Measurements from ENCODE around the gene IRS2. TPM values are rescaled to one million over a fixed set of nuclear protein-coding genes. Genes with fewer than 3 reads are reported as not detected.

IRS2 gene
- total and polyA plus RNA-seq, 2 of the 8 experiments (the other 6 are each of a cell fraction or from before 2014, with no cell fraction given): 2.6 to 17.0 TPM

GRCh38 chr13:109771926-109772325 lies 14.5 kb downstream of the IRS2 start:
- no peak overlapping the region for H4K5ac ChIP-seq (ENCODE audit: insufficient read length, low read depth, low read length)
- no peaks in the 10 kb centered on the region for H3K9me3 ChIP-seq (ENCODE audit: insufficient read depth in 2 of 2, low read depth in 1 of 2, low read length in 1 of 2)
- H3K9ac ChIP-seq (replicated peaks in 1 of 4; ENCODE audit: extremely low read depth in 1 of 4, low read depth in 3 of 4, low read length in 3 of 4): no peak overlapping the region
- H3K23ac ChIP-seq (ENCODE audit: insufficient read length): no peak overlapping the region
- H3K79me1 ChIP-seq (ENCODE audit: low read depth, low read length): peaks cover 4% of the 10 kb centered on the region; the same call in 1 of the 2 replicates
- H2BK120ac ChIP-seq (replicated peaks; ENCODE audit: low read depth, low read length): no peak overlapping the region
- no peak overlapping the region for H3K4ac ChIP-seq (replicated peaks; ENCODE audit: insufficient read length, low read depth, low read length)
- no peak overlapping the region for H3K56ac ChIP-seq (replicated peaks; ENCODE audit: insufficient read length, low read depth, low read length)
- H3K27ac ChIP-seq (ENCODE audit: low read depth, low read length): no peak overlapping the region
- H2BK12ac ChIP-seq (ENCODE audit: low read depth, low read length): no peak overlapping the region
- no peak overlapping the region for H3K4me3 ChIP-seq (ENCODE audit: extremely low read depth in 1 of 4, insufficient read depth in 2 of 4, low read depth in 3 of 4, low read length in 4 of 4)
- H2BK15ac ChIP-seq (ENCODE audit: low read length): no peak overlapping the region
- H3K79me2 ChIP-seq (ENCODE audit: control insufficient read depth in 1 of 2, insufficient read depth in 2 of 2, low read length in 2 of 2): peaks cover 0 to 91% of the 10 kb centered on the region in 2 experiments
- POLR2A ChIA-PET (ENCODE audit: partially characterized antibody): no interaction called here
- CTCF ChIA-PET (ENCODE audit: partially characterized antibody): no interaction called here
- H3K14ac ChIP-seq (ENCODE audit: insufficient read length): no peak overlapping the region
- H4K8ac ChIP-seq (ENCODE audit: extremely low read depth, insufficient read depth, low read length): no peak overlapping the region
- H2BK20ac ChIP-seq (ENCODE audit: low read length): no peak overlapping the region
- TF ChIP-seq MAX (IDR thresholded peaks at IDR 0.05) (no peak), CTCF (IDR thresholded peaks at IDR 0.05; ENCODE audit: control extremely low read depth in 1 of 3, insufficient read depth in 1 of 3, low read depth in 1 of 3, low read length in 3 of 3) (no peak), HDAC6 (IDR thresholded peaks at IDR 0.05; ENCODE audit: low read depth, low read length) (no peak), NANOG (IDR thresholded peaks at IDR 0.05; ENCODE audit: insufficient read depth, low read depth, low read length, poor library complexity, severe bottlenecking) (no peak), SIRT6 (IDR thresholded peaks at IDR 0.05; ENCODE audit: low read length) (no peak), TAF1 (IDR thresholded peaks at IDR 0.05; ENCODE audit: low read depth, low read length) (no peak), RAD21 (IDR thresholded peaks at IDR 0.05 in 1 of 2, conservative IDR thresholded peaks at IDR 0.05 in 1 of 2; ENCODE audit: low read depth in 2 of 2, low read length in 2 of 2) (no peak), CEBPB (IDR thresholded peaks at IDR 0.05; ENCODE audit: low read depth, low read length) (no peak), RBBP5 (IDR thresholded peaks at IDR 0.05; ENCODE audit: borderline replicate concordance, low read depth, low read length) (no peak)
- no peak overlapping the region for H2AFZ ChIP-seq (ENCODE audit: low read length)
- DNase-seq (ENCODE audit: low read depth in 1 of 2, low spot score in 2 of 2) (no peak), FAIRE-seq (no peak)
- no peak overlapping the region for H2AK5ac ChIP-seq (ENCODE audit: low read depth, low read length)
- no peaks in the 10 kb centered on the region for H3K23me2 ChIP-seq (ENCODE audit: low read depth, low read length)
- no peak overlapping the region for H3K18ac ChIP-seq (ENCODE audit: extremely low read depth, low read length)
- H3K36me3 ChIP-seq (ENCODE audit: control insufficient read depth in 2 of 4, insufficient read depth in 4 of 4, low read length in 3 of 4): peaks cover 0 to 3% (median under 1%) of the 10 kb centered on the region in 4 experiments; a peak in 3 of 8 replicates
- H3K27me3 ChIP-seq (replicated peaks in 1 of 4; ENCODE audit: control insufficient read depth in 3 of 4, extremely low read depth in 1 of 4, insufficient read depth in 3 of 4, low read length in 3 of 4): no peaks in the 10 kb centered on the region
- H4K20me1 ChIP-seq (replicated peaks in 1 of 2; ENCODE audit: control insufficient read depth in 1 of 2, insufficient read depth in 2 of 2, low read length in 2 of 2): peaks cover under 1 to 3% of the 10 kb centered on the region in 2 experiments
- no peak overlapping the region for H2BK5ac ChIP-seq (ENCODE audit: low read depth, low read length)
- WGBS, 2 experiments (ENCODE audit: extremely low coverage in 1 of 2, insufficient coverage in 1 of 2, insufficient read length in 1 of 2, insufficient replicate concordance in 2 of 2, low coverage in 1 of 2, low lambda C conversion rate in 2 of 2, missing lambda C conversion rate in 1 of 2): 93% methylated on average over 12 of the region's 15 CpGs; no CpG with 5 or more reads in 1 of the 2 experiments
- H3K4me1 ChIP-seq (replicated peaks in 1 of 4; ENCODE audit: control insufficient read depth in 3 of 4, insufficient read depth in 4 of 4, low read length in 3 of 4): peaks cover 0 to 5% (median 1%) of the 10 kb centered on the region in 4 experiments; a peak in 3 of 7 replicates
- no peak overlapping the region for H3K4me2 ChIP-seq (ENCODE audit: insufficient read depth in 1 of 2, low read depth in 2 of 2, low read length in 2 of 2)
- H4K91ac ChIP-seq (replicated peaks; ENCODE audit: insufficient read length, low read length): no peak overlapping the region

Measured in H1 (cell line).